Fibroblast of peridontal ligament (primary cell): ENCODE data around the gene SLC8A2.
"Not testable (repeated sequence)": the region's sequence is repeated elsewhere in the genome, so short reads cannot be mapped to it uniquely, and the experiment has no call there.

Source experiments
- DNase-seq: peaks from one replicate; pipeline ENCODE4 v3.0.0-alpha.2; 2010; ENCODE audit errors: extremely low read depth

The SLC8A2 gene

GRCh38 chr19:47489072-47489914 lies 17.6 kb upstream of the SLC8A2 start:
- DNase-seq, result no peak

DNA sequence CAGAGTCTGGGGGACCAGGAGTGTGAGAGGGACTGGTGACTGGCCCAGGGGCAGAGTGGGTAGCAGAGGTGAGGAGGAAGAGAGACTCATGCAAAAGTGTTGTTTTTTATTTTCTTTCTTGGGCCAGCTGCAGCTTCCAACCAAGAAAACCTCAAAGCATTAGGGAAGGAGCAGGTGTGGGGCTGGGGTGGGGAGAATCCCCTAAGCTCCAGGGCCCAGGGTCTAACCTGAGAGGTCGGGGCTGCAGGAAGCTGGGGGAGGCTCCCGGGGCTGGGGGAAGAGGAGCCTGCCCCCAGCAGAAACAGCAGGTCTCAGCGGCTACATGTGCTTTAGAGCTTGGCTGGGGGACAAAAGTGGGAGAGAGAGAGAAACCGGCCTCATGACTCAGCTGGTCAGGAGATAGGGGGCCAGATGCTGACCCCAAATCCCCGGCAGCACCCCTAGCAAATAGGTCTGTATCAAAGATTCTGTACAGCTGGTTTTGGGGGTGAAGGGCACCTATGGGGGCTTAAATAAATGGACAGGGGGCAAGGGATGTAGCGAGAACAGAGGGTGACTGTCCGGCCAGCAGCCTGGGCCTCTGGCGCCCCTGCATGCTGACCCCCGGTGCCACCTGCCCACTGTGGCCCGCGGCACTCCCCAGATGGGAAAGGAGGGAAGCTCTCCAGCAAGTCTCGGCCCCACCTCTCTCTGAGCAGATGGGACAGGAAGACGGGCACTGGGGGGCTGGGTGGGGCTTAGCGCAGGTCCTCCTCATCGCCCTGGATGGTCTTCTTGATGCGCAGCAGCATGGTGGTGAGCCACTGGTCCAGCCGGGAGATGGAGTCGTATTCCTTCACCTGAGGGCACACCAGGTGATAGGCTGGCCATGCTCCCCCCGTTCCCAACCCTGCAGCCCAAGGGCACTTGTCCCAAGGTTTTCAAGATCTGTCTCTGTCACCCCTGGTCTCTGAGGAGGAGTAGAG lies 16.1 kb upstream of the SLC8A2 start:
- DNase-seq, result no peak

DNA sequence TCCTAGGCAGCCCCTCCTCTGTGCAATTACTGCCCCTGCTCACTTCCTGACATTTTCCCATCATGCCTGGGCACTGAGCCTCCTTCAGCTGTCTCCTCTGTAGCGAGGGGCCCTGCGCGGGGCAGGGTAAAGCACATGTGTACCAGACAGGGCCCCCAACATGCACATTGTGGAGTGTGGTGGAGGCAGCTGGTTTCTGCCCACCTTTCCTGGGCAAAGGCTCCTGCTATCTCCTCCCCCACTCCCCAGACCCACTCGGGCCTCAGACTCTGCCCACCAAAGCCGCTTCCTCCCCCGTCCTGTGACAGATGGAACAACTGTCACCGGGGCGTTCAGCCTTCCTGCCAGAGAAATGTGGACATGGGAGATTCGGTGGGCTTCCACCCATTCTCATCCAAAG lies 15.2 kb upstream of the SLC8A2 start:
- no peak for DNase-seq

- not testable (repeated sequence) for DNase-seq
Observed at GRCh38 chr19:47486220-47486619, 14.5 kb upstream of the SLC8A2 start.

DNA sequence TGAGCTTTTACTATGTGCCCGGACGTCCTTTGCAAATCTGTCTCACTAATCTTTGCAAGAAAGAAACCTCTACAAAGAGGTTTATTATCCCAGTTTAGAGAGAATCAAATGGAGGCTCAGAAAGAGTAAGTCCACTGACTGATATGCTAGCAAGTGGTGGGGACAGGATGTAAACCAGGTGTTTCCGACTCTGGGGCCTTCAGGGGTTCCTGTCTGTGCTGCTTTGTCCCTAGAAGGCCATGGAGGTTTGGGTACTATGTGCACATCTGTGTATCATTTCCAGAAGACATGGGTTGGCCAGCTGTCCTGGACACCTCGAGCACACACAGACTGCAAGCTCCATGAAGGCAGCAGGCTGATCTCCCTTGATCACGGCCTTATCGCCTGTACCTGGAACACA lies 13.5 kb upstream of the SLC8A2 start:
- DNase-seq, result no peak

- peak; percentile 89 for DNase-seq
Observed at GRCh38 chr19:47483800-47484690, 12.4 kb upstream of the SLC8A2 start, which contains the start of gene KPTN. Gene KPTN, minus strand, starts transcription at chr19:47484219. Its CDS starts 59 bp downstream, at chr19:47484160.

DNA sequence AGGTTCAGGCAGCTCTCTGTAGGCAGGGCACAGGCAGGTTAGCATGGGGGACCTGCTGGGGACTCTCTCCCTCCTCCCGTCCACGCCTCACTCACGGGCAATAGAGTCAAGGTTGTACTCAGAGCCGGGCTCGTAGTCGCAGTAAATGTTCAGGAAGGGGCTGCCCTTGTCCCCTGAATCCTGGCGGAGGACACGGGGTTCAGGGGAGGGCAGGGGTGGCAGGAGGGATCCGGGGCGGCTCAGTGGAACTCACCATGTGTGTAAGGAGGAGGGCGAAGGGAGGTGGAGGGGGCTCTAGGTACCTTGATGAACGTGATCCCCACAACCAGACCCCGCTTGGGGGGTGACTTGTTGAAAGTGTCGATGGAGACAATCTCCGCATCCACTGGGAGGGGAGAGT lies 11.5 kb upstream of the SLC8A2 start:
- DNase-seq, result no peak

DNA sequence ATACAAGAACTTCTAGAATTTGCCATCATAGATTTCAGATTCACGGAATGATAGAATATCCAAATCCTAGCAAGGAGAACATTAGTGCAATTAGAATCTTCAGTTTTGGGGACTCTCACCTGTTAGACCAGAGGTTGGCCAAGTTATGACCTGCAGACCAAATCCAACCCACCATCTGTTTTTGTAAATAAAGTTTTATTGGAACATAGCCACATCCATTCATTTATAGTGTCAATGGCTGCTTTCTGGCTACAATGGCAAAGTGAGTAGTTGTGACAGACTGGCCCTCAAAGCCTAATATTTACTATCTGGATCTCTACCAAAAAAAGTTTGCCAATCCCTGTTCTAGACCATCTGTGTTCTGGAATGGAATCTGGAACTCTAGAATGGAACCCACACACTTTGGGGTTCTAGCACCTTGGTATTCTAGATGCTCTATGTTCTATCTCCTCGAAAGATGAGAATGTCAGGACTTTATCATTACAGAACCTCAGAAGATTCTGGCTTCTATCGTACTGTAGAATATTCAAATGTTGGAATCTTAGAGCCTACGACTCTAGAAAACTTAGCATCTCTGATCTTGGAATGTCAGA lies 9.9 kb upstream of the SLC8A2 start:
- DNase-seq, result no peak

DNA sequence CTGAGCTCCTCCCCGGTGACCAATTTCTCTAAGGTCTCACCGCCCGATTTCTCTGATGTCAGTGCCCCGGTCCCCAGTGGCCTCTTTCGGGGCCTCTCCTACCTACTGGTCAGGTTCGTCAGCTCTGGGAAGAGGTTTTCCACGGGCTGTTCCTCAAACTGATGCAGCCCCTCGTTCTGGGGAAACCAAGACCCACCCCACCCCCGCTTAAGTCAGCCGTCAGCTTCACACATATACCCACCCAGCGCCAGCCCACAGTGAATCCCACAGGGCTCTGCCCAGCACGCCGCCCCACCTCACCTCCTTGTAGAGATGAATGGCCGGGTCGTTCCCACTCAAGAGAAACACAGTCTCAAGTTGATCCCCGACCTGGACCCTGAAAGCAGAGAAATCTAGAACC lies 9.0 kb upstream of the SLC8A2 start:
- no peak for DNase-seq

DNA sequence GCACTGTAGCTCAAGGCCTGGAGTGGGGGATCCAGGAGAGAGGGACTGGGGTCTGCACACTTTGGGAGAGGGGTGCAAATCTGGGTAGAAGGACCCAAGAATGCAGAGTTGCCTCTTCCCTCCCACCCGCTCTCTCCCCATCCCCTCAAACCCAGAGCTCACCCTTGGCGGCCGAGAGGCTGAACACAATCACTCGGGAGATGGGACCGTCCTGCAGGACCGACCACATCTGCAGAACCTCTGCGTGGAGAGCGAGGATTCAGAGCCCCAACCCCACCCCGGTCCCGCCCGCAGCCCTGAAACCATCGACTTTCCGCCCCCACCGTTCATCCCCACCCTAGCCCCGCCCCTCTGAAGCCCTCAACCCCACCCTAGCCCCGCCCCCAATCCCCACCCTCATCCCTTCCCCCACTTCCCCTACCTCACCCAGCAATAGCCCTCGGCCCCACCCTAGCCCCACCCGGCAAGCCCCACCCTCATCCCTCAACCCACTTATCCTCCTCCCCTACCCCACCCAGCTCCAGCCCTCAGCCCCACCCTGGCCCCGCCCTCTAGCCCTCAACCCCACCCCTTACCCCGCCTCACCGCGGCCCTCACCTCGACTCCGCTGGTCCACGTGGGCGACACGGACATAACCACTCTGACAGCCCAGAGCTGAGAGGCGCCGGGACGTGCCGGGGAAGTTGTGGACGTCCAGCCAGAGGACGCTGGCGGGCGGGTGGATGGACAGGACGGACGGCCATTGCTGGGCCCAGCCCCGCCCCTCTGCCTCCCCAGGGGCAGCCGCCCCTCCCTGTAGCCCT lies 8.2 kb upstream of the SLC8A2 start:
- DNase-seq, result no peak

DNA sequence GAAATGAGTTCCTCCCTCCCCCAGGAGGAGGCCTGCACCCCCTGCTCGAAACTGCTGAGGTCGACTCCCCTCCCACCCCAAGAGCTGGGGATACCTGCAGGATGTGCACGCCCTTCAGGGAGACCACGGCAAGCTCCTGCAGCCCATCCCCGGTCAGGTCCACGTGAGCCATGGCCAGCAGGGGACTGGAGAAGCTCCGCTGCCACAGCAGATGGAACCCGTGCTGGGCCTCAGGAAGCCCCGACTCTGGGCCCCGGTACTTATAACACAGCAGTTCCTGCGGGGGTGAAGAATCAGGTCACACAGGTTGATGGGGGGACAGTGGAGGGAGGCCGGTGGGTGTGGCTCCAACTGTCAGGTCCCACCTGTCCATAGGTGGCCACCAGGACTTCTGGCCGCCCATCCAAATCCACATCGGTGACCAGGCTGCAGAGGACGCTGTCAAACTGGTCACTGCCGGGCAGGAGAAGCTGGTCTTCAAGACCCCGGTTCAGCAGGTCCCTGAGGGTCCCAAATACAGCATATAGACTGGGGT lies 4.8 kb upstream of the SLC8A2 start:
- no peak for DNase-seq

DNA sequence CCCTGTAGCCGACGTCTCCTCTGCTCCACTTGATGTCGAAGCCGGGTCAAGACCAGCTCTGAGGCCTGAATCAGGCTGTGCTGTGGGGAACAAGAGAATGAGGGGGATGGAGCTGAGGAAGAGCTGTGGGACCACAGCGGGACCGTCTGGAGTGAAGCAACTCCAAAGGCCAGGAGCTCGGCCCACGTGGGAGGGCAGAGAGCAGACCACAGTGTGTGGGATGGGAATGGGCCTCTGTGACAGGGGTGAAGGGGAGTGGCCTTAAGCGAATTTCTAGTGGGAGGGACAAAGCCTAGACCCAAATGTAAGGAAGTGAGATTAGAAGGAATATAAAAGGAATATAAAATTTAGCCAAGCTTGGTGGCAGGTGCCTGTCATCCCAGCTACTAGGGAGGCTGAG lies 3.8 kb upstream of the SLC8A2 start:
- no peak for DNase-seq

GRCh38 chr19:47473336-47473735 lies 1.6 kb upstream of the SLC8A2 start:
- no peak for DNase-seq

DNA sequence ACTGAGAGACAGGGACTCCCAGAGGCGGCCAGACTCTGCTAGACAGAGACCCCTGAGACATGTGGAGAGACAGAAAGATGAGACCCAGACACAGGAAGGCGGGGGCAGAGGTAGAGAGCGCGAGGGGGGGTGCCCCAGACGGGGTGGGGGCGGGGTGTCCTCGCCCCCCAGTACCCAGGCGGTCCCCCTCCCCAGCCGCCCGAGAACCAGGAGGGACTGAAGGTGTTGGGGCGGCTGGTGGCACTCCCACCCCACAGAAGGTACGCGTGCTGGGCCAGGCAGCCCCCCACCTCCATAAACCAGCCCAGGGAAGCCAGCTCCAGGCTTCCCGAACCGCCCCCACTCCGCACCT lies 336 bp downstream of the SLC8A2 start:
- DNase-seq, result no peak

- no peak for DNase-seq
Observed at GRCh38 chr19:47470447-47471195, 1.1 kb downstream of the SLC8A2 start.

- no peak for DNase-seq
Observed at GRCh38 chr19:47469719-47470118, 2.0 kb downstream of the SLC8A2 start.

- no peak for DNase-seq
Observed at GRCh38 chr19:47469363-47469700, 2.4 kb downstream of the SLC8A2 start.

GRCh38 chr19:47467914-47468313 lies 3.8 kb downstream of the SLC8A2 start:
- no peak for DNase-seq

DNA sequence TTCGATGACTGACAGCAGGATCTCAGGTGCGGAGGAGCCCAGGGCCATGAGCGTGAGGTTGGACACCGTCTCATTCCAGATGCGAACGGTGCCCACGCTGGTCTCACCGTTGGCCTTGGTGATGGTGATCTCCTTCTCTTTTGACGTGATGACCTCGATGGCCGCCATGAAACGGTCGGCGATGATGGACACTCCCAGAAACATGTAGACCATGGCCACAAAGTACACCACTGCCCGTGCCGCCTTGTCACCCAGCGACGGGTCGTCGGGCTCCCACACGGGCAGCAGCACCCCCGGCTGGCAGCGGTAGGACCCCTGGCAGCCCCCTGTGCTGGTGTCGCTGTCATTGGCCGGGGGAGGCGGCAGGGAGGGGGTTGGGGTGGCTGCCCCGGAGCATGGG lies 5.7 kb downstream of the SLC8A2 start:
- no peak for DNase-seq
